ENCODE data around the gene DPYD.

The DPYD gene

GRCh38 chr1:97791251-97791650 lies 129.6 kb downstream of the DPYD start:
- DNase-seq (ENCODE audit: low read depth in 2 of 3, low spot score in 1 of 3): no peak

- no peak for DNase-seq (ENCODE audit: low read depth in 2 of 3, low spot score in 1 of 3)
Measured at GRCh38 chr1:97787231-97787630, 133.6 kb downstream of the DPYD start.

- DNase-seq (ENCODE audit: low read depth in 2 of 3, low spot score in 1 of 3): no peak
Measured at GRCh38 chr1:97784661-97785060, 136.2 kb downstream of the DPYD start.

- DNase-seq (ENCODE audit: low read depth in 2 of 3, low spot score in 1 of 3): no peak
Measured at GRCh38 chr1:97783751-97784150, 137.1 kb downstream of the DPYD start.

- no peak for DNase-seq (ENCODE audit: low read depth in 2 of 3, low spot score in 1 of 3)
Measured at GRCh38 chr1:97781762-97782337, 139.0 kb downstream of the DPYD start.

GRCh38 chr1:97780884-97781283 lies 139.9 kb downstream of the DPYD start:
- DNase-seq (ENCODE audit: low read depth in 2 of 3, low spot score in 1 of 3): no peak

- DNase-seq (ENCODE audit: low read depth in 2 of 3, low spot score in 1 of 3): no peak
Measured at GRCh38 chr1:97778718-97779117, 142.1 kb downstream of the DPYD start.

GRCh38 chr1:97770376-97770775 lies 150.5 kb downstream of the DPYD start:
- DNase-seq (ENCODE audit: low read depth in 2 of 3, low spot score in 1 of 3): no peak

- DNase-seq (ENCODE audit: low read depth in 2 of 3, low spot score in 1 of 3): no peak
Measured at GRCh38 chr1:97767381-97767780, 153.5 kb downstream of the DPYD start.

- DNase-seq (ENCODE audit: low read depth in 2 of 3, low spot score in 1 of 3): no peak
Measured at GRCh38 chr1:97764991-97765390, 155.8 kb downstream of the DPYD start.

- DNase-seq (ENCODE audit: low read depth in 2 of 3, low spot score in 1 of 3): no peak
Measured at GRCh38 chr1:97761637-97762036, 159.2 kb downstream of the DPYD start.

GRCh38 chr1:97759078-97759477 lies 161.8 kb downstream of the DPYD start:
- DNase-seq (ENCODE audit: low read depth in 2 of 3, low spot score in 1 of 3): no peak

GRCh38 chr1:97758541-97759057 lies 162.2 kb downstream of the DPYD start:
- DNase-seq (ENCODE audit: low read depth in 2 of 3, low spot score in 1 of 3): no peak

- no peak for DNase-seq (ENCODE audit: low read depth in 2 of 3, low spot score in 1 of 3)
Measured at GRCh38 chr1:97745912-97746311, 174.9 kb downstream of the DPYD start.

- DNase-seq (ENCODE audit: low read depth in 2 of 3, low spot score in 1 of 3): no peak
Measured at GRCh38 chr1:97744977-97745376, 175.9 kb downstream of the DPYD start.

GRCh38 chr1:97743129-97743528 lies 177.7 kb downstream of the DPYD start:
- no peak for DNase-seq (ENCODE audit: low read depth in 2 of 3, low spot score in 1 of 3)

- DNase-seq (ENCODE audit: low read depth in 2 of 3, low spot score in 1 of 3): no peak
Measured at GRCh38 chr1:97740891-97741290, 179.9 kb downstream of the DPYD start.

GRCh38 chr1:97739596-97740103 lies 181.2 kb downstream of the DPYD start:
- no peak for DNase-seq (ENCODE audit: low read depth in 2 of 3, low spot score in 1 of 3)

GRCh38 chr1:97738270-97738669 lies 182.6 kb downstream of the DPYD start:
- no peak for DNase-seq (ENCODE audit: low read depth in 2 of 3, low spot score in 1 of 3)

GRCh38 chr1:97730271-97730670 lies 190.6 kb downstream of the DPYD start:
- no peak for DNase-seq (ENCODE audit: low read depth in 2 of 3, low spot score in 1 of 3)

GRCh38 chr1:97728436-97728835 lies 192.4 kb downstream of the DPYD start:
- DNase-seq (ENCODE audit: low read depth in 2 of 3, low spot score in 1 of 3): no peak

GRCh38 chr1:97727029-97727428 lies 193.8 kb downstream of the DPYD start:
- no peak for DNase-seq (ENCODE audit: low read depth in 2 of 3, low spot score in 1 of 3)

GRCh38 chr1:97726386-97726785 lies 194.4 kb downstream of the DPYD start:
- no peak for DNase-seq (ENCODE audit: low read depth in 2 of 3, low spot score in 1 of 3)

All from stimulated activated CD4-positive, alpha-beta T cell treated with anti-CD3 and anti-CD28 coated beads, Interleukin-12 subunit alpha, Interleukin-12 subunit beta, amount 100 ng/mL, for 48 hours (primary cell).